ENCODE results near the gene FAM163B.

DNA sequence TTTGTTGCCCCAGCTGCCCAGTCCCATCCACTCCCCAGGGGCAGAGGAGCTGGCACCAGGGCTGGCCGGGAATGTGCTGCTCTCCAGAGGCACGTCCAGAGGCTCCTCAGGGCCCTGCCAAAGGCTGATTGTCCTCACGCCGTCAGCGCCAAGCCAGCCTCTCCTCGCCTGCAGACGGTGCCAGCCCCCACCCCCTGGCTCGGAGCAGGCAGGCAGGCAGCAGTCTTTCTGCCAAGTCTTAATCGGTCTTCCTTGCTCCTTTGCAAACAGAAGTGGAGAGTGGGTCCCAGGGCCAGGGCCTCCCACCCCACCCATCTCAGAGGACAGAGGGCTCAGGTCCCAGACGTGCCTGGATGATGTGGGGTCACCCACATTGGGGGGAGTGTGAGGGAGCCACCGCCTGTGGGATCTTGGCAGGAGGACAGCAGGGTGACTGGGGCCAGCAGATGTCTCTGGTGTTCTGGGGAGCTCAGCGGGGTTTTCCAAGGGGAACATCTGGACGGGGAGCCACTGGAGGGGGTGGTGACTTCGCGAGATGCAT is 36.3 kb downstream of the FAM163B start:
- TF ChIP-seq GABPA (tag; conservative IDR thresholded peaks at IDR 0.05; ENCODE audit: low read depth): no peak
- TF ChIP-seq, protein P1, sequence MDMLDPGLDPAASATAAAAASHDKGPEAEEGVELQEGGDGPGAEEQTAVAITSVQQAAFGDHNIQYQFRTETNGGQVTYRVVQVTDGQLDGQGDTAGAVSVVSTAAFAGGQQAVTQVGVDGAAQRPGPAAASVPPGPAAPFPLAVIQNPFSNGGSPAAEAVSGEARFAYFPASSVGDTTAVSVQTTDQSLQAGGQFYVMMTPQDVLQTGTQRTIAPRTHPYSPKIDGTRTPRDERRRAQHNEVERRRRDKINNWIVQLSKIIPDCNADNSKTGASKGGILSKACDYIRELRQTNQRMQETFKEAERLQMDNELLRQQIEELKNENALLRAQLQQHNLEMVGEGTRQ (CRISPR knock-in tag; IDR thresholded peaks at IDR 0.05): no peak
- no peak for TF ChIP-seq POLR2H (tag; IDR thresholded peaks at IDR 0.05; ENCODE audit: low read depth)
- TF ChIP-seq, protein P2, sequence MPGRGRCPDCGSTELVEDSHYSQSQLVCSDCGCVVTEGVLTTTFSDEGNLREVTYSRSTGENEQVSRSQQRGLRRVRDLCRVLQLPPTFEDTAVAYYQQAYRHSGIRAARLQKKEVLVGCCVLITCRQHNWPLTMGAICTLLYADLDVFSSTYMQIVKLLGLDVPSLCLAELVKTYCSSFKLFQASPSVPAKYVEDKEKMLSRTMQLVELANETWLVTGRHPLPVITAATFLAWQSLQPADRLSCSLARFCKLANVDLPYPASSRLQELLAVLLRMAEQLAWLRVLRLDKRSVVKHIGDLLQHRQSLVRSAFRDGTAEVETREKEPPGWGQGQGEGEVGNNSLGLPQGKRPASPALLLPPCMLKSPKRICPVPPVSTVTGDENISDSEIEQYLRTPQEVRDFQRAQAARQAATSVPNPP (IDR thresholded peaks at IDR 0.05; ENCODE audit: borderline replicate concordance, insufficient read depth, insufficient read length): no peak
- TF ChIP-seq, protein P3, sequence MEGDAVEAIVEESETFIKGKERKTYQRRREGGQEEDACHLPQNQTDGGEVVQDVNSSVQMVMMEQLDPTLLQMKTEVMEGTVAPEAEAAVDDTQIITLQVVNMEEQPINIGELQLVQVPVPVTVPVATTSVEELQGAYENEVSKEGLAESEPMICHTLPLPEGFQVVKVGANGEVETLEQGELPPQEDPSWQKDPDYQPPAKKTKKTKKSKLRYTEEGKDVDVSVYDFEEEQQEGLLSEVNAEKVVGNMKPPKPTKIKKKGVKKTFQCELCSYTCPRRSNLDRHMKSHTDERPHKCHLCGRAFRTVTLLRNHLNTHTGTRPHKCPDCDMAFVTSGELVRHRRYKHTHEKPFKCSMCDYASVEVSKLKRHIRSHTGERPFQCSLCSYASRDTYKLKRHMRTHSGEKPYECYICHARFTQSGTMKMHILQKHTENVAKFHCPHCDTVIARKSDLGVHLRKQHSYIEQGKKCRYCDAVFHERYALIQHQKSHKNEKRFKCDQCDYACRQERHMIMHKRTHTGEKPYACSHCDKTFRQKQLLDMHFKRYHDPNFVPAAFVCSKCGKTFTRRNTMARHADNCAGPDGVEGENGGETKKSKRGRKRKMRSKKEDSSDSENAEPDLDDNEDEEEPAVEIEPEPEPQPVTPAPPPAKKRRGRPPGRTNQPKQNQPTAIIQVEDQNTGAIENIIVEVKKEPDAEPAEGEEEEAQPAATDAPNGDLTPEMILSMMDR (IDR thresholded peaks at IDR 0.05 in 2 of 3, conservative IDR thresholded peaks at IDR 0.05 in 1 of 3; ENCODE audit: insufficient read depth in 2 of 3, low read depth in 1 of 3, low read length in 3 of 3): no peak
- no peak for TF ChIP-seq TCF7 (IDR thresholded peaks at IDR 0.05; ENCODE audit: borderline replicate concordance)
- TF ChIP-seq NCOA2 (IDR thresholded peaks at IDR 0.05; ENCODE audit: partially characterized antibody in 2 of 2): no peak

Measured in K562 (cell line).